GM18508 (cell line): Measurements from ENCODE around the gene SLC26A11.

Source experiments
- ATAC-seq: cut with Tn5 transposase; IDR thresholded peaks from one replicate; pipeline ENCODE4 v1.9.1; 2021; ENCODE audit warnings: moderate number of reproducible peaks; ENCODE audit not compliant: insufficient read depth, unreplicated experiment

Gene SLC26A11

GRCh38 chr17:80220054-80220735, at the start of gene SLC26A11, which contains the start of gene SGSH:
Gene SLC26A11 (plus strand): TSS chr17:80220427. CDS start chr17:80221561, 1,134 bp downstream.
Gene SGSH (minus strand): TSS chr17:80220333. CDS start chr17:80220313, 20 bp downstream.
- ATAC-seq, result no peak

- ATAC-seq, result no peak
Measured at GRCh38 chr17:80171681-80172080, 48.5 kb upstream of the SLC26A11 start.

DNA sequence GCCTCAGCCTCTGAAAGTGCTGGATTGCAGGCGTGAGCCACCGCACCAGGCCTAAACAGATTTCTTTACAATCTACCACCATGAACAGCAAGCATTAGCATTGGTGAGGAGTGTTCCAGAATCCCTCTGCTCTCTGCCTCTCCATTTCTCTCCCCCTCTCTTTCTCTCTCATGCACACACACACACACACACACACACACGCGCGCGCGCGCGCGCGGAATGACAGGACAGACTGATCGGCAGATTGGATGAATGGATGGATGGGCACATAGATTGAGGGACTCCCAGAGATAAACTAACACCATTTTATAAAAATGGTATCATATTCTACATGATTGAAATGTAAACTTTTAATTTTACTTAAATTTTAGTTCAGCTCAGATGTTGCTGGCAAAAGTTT, 47.1 kb upstream of the SLC26A11 start:
- no peak for ATAC-seq

DNA sequence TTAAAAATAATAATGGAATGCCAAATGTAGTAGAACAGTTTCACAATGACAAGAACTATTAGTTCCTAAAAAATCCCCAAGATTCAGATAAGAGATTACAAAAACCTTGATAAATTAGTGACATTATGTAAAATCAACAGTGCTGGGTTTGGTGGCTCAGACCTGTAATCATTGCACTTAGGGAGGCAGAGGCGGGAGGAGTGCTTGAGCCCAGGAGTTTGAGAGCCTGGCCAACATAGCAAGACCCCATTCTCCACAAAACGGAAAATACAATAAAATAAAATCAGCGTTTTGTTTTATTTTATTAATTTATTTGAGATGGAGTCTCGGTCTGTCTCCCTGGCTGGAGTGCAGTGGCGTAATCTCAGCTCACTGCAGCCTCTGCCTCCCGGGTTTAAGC, 46.3 kb upstream of the SLC26A11 start:
- no peak for ATAC-seq

- no peak for ATAC-seq
Measured at GRCh38 chr17:80176757-80177156, 43.5 kb upstream of the SLC26A11 start.

DNA sequence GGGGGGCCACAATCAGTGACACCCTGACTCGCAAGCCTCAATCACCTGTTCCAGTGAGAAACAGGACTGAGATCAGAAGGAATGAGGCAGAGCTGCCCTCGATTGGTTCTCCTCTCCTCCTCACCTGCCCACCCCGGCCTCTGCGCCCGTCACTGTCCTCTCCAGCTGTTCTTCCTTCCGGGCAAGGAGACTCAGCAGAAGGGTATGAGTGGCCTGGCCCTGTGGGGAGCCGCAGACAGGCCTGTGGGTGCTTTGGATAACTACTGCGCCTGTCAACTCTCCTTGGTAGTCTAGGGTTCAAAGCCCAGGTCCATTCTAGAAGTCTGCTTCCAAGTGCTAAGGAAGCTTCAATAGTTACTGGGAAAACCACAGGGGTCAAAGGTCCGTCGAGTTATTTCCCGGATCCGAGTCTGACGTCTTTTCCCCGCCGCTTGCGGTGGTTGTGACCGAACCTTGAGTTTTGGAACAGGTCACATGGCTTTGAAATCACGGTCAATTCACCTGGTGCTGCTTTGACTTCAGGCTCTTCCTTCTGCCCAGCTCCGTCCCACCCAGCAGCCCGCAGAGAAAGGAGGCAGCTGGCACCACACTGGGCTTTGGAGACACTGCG, 42.1 kb upstream of the SLC26A11 start:
- no peak for ATAC-seq

- no peak for ATAC-seq
Measured at GRCh38 chr17:80180192-80180591, 40.0 kb upstream of the SLC26A11 start.

DNA sequence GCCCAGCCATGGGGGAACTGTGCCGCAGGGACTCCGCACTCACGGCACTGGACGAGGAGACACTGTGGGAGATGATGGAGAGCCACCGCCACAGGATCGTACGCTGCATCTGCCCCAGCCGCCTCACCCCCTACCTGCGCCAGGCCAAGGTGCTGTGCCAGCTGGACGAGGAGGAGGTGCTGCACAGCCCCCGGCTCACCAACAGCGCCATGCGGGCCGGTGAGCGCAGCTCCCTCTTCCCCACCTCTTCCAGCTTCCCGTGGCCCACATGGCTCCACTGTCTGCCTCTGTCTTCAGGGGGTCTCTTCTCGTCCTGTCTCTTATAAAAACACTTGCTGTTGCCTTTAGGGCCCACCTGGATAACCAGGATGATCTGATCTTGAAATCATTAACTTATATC, 38.8 kb upstream of the SLC26A11 start:
- no peak for ATAC-seq

DNA sequence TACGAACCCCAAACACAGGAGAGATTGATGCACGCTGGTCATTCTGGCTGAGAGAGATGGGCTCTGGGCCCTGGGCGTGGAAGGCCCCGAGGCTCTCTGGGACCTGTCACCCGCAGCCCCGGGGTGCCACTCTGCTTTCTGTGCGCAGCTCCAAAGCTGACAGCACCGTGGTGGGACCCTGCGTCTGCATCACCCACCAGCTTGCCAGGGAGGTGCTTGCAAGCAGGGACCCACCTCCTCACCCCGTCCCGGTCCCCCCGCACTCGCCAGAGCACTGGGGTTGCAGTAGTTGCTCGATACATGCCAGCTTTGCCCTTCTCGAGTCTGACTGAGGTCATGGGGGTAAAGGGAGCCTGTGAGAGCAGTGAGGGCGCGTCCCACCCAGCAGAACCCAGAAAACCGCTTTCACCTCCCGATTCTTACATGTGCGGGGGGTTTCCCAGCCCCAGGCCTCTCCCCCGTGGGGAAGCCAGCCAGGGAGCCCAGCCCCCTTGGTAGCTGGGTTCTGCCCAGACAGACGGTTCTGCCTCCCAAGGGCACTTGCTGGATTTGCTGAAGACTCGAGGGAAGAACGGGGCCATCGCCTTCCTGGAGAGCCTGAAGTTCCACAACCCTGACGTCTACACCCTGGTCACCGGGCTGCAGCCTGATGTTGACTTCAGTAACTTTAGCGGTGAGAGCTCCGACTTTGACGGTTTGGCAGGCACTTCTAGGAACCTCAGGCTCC, 37.9 kb upstream of the SLC26A11 start:
- no peak for ATAC-seq

- no peak for ATAC-seq
Measured at GRCh38 chr17:80182845-80183223, 37.4 kb upstream of the SLC26A11 start.

- ATAC-seq, result no peak
Measured at GRCh38 chr17:80183581-80184422, 36.4 kb upstream of the SLC26A11 start.

- no peak for ATAC-seq
Measured at GRCh38 chr17:80184423-80184714, 35.9 kb upstream of the SLC26A11 start.

- ATAC-seq, result no peak
Measured at GRCh38 chr17:80185968-80186367, 34.3 kb upstream of the SLC26A11 start.

GRCh38 chr17:80187090-80187489, 33.1 kb upstream of the SLC26A11 start:
- no peak for ATAC-seq

- no peak for ATAC-seq
Measured at GRCh38 chr17:80187515-80187941, 32.7 kb upstream of the SLC26A11 start.

GRCh38 chr17:80189611-80190010, 30.6 kb upstream of the SLC26A11 start:
- no peak for ATAC-seq

DNA sequence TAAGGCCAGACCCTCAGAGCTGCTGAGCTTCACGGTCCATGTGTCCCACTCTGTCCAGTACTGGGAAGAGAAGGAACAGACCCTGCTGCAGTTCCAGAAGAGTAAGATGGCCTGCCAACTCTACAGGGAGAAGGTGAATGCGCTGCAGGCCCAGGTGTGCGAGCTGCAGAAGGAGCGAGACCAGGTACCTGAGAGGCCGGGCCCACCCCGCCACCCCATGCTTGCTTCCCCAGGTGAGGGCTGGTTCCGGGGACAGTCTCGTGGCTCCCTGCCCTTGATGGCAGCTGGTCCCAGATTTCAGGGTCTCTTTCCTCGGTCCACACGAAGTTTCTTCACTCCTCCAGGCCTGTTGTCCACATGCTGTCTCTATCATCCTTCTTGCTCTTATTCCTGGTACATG, 29.5 kb upstream of the SLC26A11 start:
- ATAC-seq, result no peak

DNA sequence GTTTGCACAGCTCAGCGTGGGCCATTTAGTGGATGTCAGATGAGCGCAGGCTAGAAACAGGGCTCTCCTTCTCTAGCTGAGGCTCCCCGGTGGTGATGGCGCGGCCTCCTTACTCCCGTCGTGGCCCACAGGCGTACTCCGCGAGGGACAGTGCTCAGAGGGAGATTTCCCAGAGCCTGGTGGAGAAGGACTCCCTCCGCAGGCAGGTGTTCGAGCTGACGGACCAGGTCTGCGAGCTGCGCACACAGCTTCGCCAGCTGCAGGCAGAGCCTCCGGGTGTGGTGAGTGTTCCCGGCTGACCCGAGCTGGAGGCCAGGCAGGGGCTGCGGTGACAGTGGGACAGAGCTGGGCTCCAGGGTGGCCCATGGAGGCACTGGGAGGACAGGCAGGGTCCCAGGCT, 29.0 kb upstream of the SLC26A11 start:
- ATAC-seq, result no peak

DNA sequence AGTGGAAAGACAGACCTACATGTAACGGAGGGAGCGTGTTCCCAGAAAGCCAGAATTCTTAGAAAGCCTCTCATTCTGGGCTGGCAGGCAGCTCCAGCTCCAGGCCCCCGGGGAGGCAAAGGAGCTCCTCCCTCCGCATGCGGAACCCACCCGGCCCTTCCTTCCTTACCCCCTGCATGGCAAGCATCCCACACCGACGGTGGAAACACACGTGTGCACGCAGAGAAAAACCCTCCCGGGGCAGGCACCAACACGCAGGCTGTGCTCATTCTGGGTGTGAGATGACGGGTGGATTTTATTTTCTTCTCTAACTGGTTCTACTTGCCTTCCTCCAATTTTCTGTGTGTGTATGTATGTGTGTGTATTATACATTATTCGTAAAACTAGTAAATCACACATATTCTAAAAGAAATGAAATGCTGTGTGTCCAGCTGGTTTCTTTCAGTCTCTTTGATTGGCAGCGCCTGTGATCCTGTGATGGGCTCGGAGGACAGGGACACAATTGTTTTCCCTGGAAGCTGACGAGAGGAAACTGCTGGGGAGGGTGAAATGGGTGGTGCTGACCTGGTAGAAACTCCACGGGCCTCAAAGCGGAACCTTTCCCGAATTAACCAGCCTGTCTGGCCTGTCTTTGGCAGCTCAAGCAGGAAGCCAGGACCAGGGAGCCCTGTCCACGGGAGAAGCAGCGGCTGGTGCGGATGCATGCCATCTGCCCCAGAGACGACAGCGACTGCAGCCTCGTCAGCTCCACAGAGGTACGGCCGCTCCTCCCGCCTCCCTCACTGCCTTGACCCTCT, 28.2 kb upstream of the SLC26A11 start:
- ATAC-seq, result no peak

DNA sequence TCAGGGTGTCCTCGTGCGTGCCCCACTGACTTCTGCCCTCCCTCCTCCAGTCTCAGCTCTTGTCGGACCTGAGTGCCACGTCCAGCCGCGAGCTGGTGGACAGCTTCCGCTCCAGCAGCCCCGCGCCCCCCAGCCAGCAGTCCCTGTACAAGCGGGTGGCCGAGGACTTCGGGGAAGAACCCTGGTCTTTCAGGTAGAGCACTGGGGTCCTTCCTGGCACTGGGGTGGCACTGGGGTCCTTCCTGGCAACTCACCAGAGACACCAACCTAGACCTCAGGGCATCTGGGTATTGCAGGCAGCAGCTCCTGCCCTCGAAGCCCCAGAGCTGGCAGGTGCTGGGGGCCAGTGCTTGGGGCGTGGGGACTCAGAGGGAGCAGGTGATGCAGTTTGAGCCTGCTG, 25.1 kb upstream of the SLC26A11 start:
- ATAC-seq, result no peak
